ENCODE measurements around the gene BDH1. TPM values are rescaled to one million over a fixed set of nuclear protein-coding genes. Genes with fewer than 3 reads are reported as not detected.
A peak's percentile ranks its signal among the peaks of the same experiment; 100 is the strongest.

BDH1 gene
- total and polyA plus RNA-seq, 2 of the 8 experiments (the other 6 are each of a cell fraction or from before 2014, with no cell fraction given) = 27.2 to 28.1 TPM

GRCh38 chr3:197586181-197586580, 30.4 kb upstream of the BDH1 start:
- H3K4me2 ChIP-seq (ENCODE audit: insufficient read depth in 1 of 2, low read depth in 2 of 2, low read length in 2 of 2) = no peak overlapping the region
- H3K14ac ChIP-seq (ENCODE audit: insufficient read length) = no peak overlapping the region
- no peak overlapping the region for H3K9ac ChIP-seq (replicated peaks in 1 of 4; ENCODE audit: extremely low read depth in 1 of 4, low read depth in 3 of 4, low read length in 3 of 4)
- no peak overlapping the region for H2AK5ac ChIP-seq (ENCODE audit: low read depth, low read length)
- H3K56ac ChIP-seq (replicated peaks; ENCODE audit: insufficient read length, low read depth, low read length) = no peak overlapping the region
- no peaks in the 10 kb centered on the region for H3K36me3 ChIP-seq (ENCODE audit: control insufficient read depth in 2 of 4, insufficient read depth in 4 of 4, low read length in 3 of 4)
- H2BK5ac ChIP-seq (ENCODE audit: low read depth, low read length) = no peak overlapping the region
- H2BK120ac ChIP-seq (replicated peaks; ENCODE audit: low read depth, low read length) = no peak overlapping the region
- H3K4ac ChIP-seq (replicated peaks; ENCODE audit: insufficient read length, low read depth, low read length) = no peak overlapping the region
- H2BK20ac ChIP-seq (ENCODE audit: low read length) = 0 out of 2 replicates have a peak overlapping the region, but pooled peaks have one; percentile 18
- H3K27me3 ChIP-seq (replicated peaks in 1 of 4; ENCODE audit: control insufficient read depth in 3 of 4, extremely low read depth in 1 of 4, insufficient read depth in 3 of 4, low read length in 3 of 4) = no peaks in the 10 kb centered on the region
- no peak overlapping the region for H4K91ac ChIP-seq (replicated peaks; ENCODE audit: insufficient read length, low read length)
- no peak overlapping the region for H3K23ac ChIP-seq (ENCODE audit: insufficient read length)
- H4K20me1 ChIP-seq (replicated peaks in 1 of 2; ENCODE audit: control insufficient read depth in 1 of 2, insufficient read depth in 2 of 2, low read length in 2 of 2) = no peaks in the 10 kb centered on the region
- H4K5ac ChIP-seq (ENCODE audit: insufficient read length, low read depth, low read length) = no peak overlapping the region
- H3K9me3 ChIP-seq (ENCODE audit: insufficient read depth in 2 of 2, low read depth in 1 of 2, low read length in 1 of 2) = no peaks in the 10 kb centered on the region
- H2BK15ac ChIP-seq (ENCODE audit: low read length) = no peak overlapping the region
- no peak overlapping the region for H2BK12ac ChIP-seq (ENCODE audit: low read depth, low read length)
- WGBS, 2 experiments (ENCODE audit: extremely low coverage in 1 of 2, insufficient coverage in 1 of 2, insufficient read length in 1 of 2, insufficient replicate concordance in 2 of 2, low coverage in 1 of 2, low lambda C conversion rate in 2 of 2, missing lambda C conversion rate in 1 of 2) = 91% methylated on average over 2 of the region's 2 CpGs; no CpG with 5 or more reads in 1 of the 2 experiments
- ChIA-PET CTCF (ENCODE audit: partially characterized antibody) (interaction anchor here (0.7 to 5.8 kb wide), 4 partner anchors 9 to 24 kb away, joined by 3 to 42 read pairs (median 4); no protein-coding TSS in a partner anchor), POLR2A (ENCODE audit: partially characterized antibody) (interaction anchor here (1.2 to 1.4 kb wide), 2 partner anchors 11 to 13 kb away, joined by 5 to 7 read pairs; no protein-coding TSS in a partner anchor)
- H3K23me2 ChIP-seq (ENCODE audit: low read depth, low read length) = no peaks in the 10 kb centered on the region
- H3K79me2 ChIP-seq (ENCODE audit: control insufficient read depth in 1 of 2, insufficient read depth in 2 of 2, low read length in 2 of 2) = no peaks in the 10 kb centered on the region
- DNase-seq (ENCODE audit: low read depth in 1 of 2, low spot score in 2 of 2) = no peak
- no peaks in the 10 kb centered on the region for H3K79me1 ChIP-seq (ENCODE audit: low read depth, low read length)
- no peaks in the 10 kb centered on the region for H3K4me1 ChIP-seq (replicated peaks in 1 of 4; ENCODE audit: control insufficient read depth in 3 of 4, insufficient read depth in 4 of 4, low read length in 3 of 4)
- H2AFZ ChIP-seq (ENCODE audit: low read length) = no peak overlapping the region
- no peak overlapping the region for H3K27ac ChIP-seq (ENCODE audit: low read depth, low read length)
- H3K18ac ChIP-seq (ENCODE audit: extremely low read depth, low read length) = no peak overlapping the region
- no peak overlapping the region for H4K8ac ChIP-seq (ENCODE audit: extremely low read depth, insufficient read depth, low read length)
- no peak overlapping the region for H3K4me3 ChIP-seq (ENCODE audit: extremely low read depth in 1 of 4, insufficient read depth in 2 of 4, low read depth in 3 of 4, low read length in 4 of 4)
- no peak for FAIRE-seq
- TF ChIP-seq SP2 (IDR thresholded peaks at IDR 0.05; ENCODE audit: low read length) = no peak
- TF ChIP-seq KDM1A (IDR thresholded peaks at IDR 0.05; ENCODE audit: borderline replicate concordance, low read length) = no peak
- no peak for TF ChIP-seq RAD21 (IDR thresholded peaks at IDR 0.05 in 1 of 2, conservative IDR thresholded peaks at IDR 0.05 in 1 of 2; ENCODE audit: low read depth in 2 of 2, low read length in 2 of 2)
- TF ChIP-seq FOSL1 (IDR thresholded peaks at IDR 0.05; ENCODE audit: insufficient read depth, low read depth, low read length) = no peak
- no peak for TF ChIP-seq BRCA1 (IDR thresholded peaks at IDR 0.05; ENCODE audit: low read depth, low read length)
- TF ChIP-seq EP300 (IDR thresholded peaks at IDR 0.05; ENCODE audit: borderline replicate concordance in 1 of 2, low read depth in 2 of 2, low read length in 2 of 2) = no peak
